H1 (cell line): ENCODE data around the gene ZNF366. TPM values are rescaled to one million over a fixed set of nuclear protein-coding genes. Genes with fewer than 3 reads are reported as not detected.

ENCODE experiments used
- EGR1 ChIP-seq: IDR thresholded peaks from 2 replicates; pipeline ENCODE4 v1.6.1; 2011; ENCODE audit warnings: low read depth, low read length, borderline replicate concordance
- KDM5A ChIP-seq: fragments of 200-600 bp; IDR thresholded peaks from 2 replicates; pipeline ENCODE4 v1.7.1; 2012; ENCODE audit warnings: mild to moderate bottlenecking, low read length, inconsistent platforms, mixed read lengths
- TAF1 ChIP-seq: IDR thresholded peaks from 2 replicates; pipeline ENCODE4 v1.6.1; 2011; ENCODE audit warnings: mild to moderate bottlenecking, low read depth, low read length
- TAF7 ChIP-seq: optimal IDR thresholded peaks from 2 replicates; pipeline ENCODE3; 2011; ENCODE audit warnings: low read depth, mild to moderate bottlenecking, inconsistent platforms, low read length, moderate library complexity, borderline replicate concordance
- YY1 ChIP-seq: IDR thresholded peaks from 2 replicates; pipeline ENCODE4 v1.6.1; 2011; ENCODE audit warnings: low read depth, mild to moderate bottlenecking, low read length
- polyA plus RNA-seq, 7 experiments: library from polyadenylated mRNA; depleted of rRNA in 3 of 7; stranded (reverse) in 5 of 7; unstranded in 2 of 7; fragments of >200 nt in 5 of 7; fragments of 200-250 nt in 2 of 7; gene quantifications; 1 replicate in 5 of 7; 2 replicates in 1 of 7; 4 replicates in 1 of 7; pipeline versions ENCODE4 v1.2.1 to v1.2.3, GENCODE V29; 2011 to 2013; ENCODE audit warnings: missing spikeins in 2 of 7, mixed read lengths in 2 of 7
- total RNA-seq: library from RNA; stranded (reverse); fragmentation: NEBNext Ultra II Directional; extraction: Animal tissue kit (Norgen Biotek cat#: 25700); gene quantifications from 2 replicates; pipeline ENCODE4 v1.2.1, GENCODE V29; 2021
- TF ChIP-seq, protein P1 (sequence below): fragments of 300-600 bp; sonication (generic); IDR thresholded peaks from 2 replicates; pipeline ENCODE4 v1.7.1; 2012; ENCODE audit warnings: low read length, moderate library complexity, mild to moderate bottlenecking, inconsistent platforms; ENCODE audit not compliant: insufficient replicate concordance

Gene ZNF366
- total and polyA plus RNA-seq, 2 of the 8 experiments (the other 6 are each of a cell fraction or from before 2014, with no cell fraction given): not detected

DNA sequence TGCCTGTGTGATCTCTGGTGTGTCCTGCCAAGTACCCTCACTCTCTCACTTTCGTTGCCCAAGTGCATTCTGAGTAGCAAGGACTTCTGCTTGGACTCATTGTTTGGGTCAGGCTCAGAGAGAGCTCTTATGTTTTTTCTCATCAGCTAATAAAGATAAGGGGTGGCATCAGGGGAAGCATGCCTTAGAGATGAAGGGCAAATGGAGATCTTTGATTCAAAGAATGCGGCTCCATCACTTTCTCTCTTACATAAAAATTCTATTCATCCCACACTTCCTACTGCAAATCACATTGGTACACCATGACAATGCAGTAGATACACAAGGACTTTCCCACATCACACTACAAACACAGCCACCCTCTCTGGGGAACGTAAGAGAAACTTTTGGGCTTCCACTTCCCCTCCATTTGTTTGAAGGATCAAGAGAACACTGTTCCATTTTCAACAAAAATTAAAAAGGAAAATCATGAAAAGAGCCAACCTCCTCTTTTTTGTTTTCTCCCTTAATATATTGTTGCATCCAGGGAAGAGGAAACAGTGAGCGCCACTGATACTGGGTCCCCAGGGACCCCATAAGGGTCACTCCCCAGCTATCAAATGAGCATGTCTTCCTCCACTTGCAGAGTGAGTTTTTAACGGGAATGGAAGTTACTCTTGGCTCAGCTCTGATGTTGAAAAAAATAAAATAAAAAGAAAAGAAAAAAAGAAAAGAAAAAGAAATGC is 73.0 kb downstream of the ZNF366 start (continued):
- TF ChIP-seq, protein P1, sequence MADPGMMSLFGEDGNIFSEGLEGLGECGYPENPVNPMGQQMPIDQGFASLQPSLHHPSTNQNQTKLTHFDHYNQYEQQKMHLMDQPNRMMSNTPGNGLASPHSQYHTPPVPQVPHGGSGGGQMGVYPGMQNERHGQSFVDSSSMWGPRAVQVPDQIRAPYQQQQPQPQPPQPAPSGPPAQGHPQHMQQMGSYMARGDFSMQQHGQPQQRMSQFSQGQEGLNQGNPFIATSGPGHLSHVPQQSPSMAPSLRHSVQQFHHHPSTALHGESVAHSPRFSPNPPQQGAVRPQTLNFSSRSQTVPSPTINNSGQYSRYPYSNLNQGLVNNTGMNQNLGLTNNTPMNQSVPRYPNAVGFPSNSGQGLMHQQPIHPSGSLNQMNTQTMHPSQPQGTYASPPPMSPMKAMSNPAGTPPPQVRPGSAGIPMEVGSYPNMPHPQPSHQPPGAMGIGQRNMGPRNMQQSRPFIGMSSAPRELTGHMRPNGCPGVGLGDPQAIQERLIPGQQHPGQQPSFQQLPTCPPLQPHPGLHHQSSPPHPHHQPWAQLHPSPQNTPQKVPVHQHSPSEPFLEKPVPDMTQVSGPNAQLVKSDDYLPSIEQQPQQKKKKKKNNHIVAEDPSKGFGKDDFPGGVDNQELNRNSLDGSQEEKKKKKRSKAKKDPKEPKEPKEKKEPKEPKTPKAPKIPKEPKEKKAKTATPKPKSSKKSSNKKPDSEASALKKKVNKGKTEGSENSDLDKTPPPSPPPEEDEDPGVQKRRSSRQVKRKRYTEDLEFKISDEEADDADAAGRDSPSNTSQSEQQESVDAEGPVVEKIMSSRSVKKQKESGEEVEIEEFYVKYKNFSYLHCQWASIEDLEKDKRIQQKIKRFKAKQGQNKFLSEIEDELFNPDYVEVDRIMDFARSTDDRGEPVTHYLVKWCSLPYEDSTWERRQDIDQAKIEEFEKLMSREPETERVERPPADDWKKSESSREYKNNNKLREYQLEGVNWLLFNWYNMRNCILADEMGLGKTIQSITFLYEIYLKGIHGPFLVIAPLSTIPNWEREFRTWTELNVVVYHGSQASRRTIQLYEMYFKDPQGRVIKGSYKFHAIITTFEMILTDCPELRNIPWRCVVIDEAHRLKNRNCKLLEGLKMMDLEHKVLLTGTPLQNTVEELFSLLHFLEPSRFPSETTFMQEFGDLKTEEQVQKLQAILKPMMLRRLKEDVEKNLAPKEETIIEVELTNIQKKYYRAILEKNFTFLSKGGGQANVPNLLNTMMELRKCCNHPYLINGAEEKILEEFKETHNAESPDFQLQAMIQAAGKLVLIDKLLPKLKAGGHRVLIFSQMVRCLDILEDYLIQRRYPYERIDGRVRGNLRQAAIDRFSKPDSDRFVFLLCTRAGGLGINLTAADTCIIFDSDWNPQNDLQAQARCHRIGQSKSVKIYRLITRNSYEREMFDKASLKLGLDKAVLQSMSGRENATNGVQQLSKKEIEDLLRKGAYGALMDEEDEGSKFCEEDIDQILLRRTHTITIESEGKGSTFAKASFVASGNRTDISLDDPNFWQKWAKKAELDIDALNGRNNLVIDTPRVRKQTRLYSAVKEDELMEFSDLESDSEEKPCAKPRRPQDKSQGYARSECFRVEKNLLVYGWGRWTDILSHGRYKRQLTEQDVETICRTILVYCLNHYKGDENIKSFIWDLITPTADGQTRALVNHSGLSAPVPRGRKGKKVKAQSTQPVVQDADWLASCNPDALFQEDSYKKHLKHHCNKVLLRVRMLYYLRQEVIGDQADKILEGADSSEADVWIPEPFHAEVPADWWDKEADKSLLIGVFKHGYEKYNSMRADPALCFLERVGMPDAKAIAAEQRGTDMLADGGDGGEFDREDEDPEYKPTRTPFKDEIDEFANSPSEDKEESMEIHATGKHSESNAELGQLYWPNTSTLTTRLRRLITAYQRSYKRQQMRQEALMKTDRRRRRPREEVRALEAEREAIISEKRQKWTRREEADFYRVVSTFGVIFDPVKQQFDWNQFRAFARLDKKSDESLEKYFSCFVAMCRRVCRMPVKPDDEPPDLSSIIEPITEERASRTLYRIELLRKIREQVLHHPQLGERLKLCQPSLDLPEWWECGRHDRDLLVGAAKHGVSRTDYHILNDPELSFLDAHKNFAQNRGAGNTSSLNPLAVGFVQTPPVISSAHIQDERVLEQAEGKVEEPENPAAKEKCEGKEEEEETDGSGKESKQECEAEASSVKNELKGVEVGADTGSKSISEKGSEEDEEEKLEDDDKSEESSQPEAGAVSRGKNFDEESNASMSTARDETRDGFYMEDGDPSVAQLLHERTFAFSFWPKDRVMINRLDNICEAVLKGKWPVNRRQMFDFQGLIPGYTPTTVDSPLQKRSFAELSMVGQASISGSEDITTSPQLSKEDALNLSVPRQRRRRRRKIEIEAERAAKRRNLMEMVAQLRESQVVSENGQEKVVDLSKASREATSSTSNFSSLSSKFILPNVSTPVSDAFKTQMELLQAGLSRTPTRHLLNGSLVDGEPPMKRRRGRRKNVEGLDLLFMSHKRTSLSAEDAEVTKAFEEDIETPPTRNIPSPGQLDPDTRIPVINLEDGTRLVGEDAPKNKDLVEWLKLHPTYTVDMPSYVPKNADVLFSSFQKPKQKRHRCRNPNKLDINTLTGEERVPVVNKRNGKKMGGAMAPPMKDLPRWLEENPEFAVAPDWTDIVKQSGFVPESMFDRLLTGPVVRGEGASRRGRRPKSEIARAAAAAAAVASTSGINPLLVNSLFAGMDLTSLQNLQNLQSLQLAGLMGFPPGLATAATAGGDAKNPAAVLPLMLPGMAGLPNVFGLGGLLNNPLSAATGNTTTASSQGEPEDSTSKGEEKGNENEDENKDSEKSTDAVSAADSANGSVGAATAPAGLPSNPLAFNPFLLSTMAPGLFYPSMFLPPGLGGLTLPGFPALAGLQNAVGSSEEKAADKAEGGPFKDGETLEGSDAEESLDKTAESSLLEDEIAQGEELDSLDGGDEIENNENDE: no peak
- TF ChIP-seq TAF1 (no peak), KDM5A (no peak), TAF7 (no peak), YY1 (no peak), EGR1 (no peak)
- TF ChIP-seq, all 59 proteins: peak for 0
